Endothelial cell of umbilical vein (primary cell): ENCODE measurements around the gene INHBC. TPM values are rescaled to one million over a fixed set of nuclear protein-coding genes. Genes with fewer than 3 reads are reported as not detected.
"Not testable (repeated sequence)": the region's sequence is repeated elsewhere in the genome, so short reads cannot be mapped to it uniquely, and the experiment has no call there.

Source experiments
- BruUV-seq: library from RNA; stranded (reverse); fragments of 400-500 nt; replicated peaks from 2 replicates; lab custom pipeline; 2021; lab: Mats Ljungman, UMichigan
- CTCF ChIA-PET: fragments of 300-600, 350-600 bp; sonication (Branson Sonifier 250); formaldehyde crosslinking; loops from one replicate; lab custom pipeline; 2021; ENCODE audit warnings: antibody characterized with exemption, inconsistent platforms; lab: Charles Lee
- POLR2A ChIA-PET: fragments of 300-600, 350-600 bp; sonication (Branson Sonifier 250); formaldehyde crosslinking; loops from one replicate; lab custom pipeline; 2021; ENCODE audit warnings: antibody characterized with exemption, inconsistent platforms; lab: Charles Lee
- DNase-seq: peaks from one replicate; pipeline ENCODE4 v3.0.0-alpha.2; 2011; ENCODE audit warnings: low read depth, low spot score
- FAIRE-seq: peaks from 2 replicates; lab custom pipeline; 2011; peaks lifted over from hg19 to GRCh38; lab: Jason Lieb, UNC
- H2AFZ ChIP-seq: 2 replicates; pipeline ENCODE4 v1.6.0; 2012; ENCODE audit warnings: low read depth, low read length, control low read depth, inconsistent platforms
- H3K27ac ChIP-seq: 2 replicates; pipeline ENCODE4 v1.5.1; 2011; ENCODE audit warnings: low read depth, mild to moderate bottlenecking, control low read depth, low read length, moderate library complexity; ENCODE audit not compliant: insufficient read depth
- H3K27me3 ChIP-seq, 2 experiments: 2 replicates each; pipeline versions ENCODE4 v1.6.0 to v1.6.1; 2011; ENCODE audit warnings: low read length in 2 of 2, mixed read lengths in 1 of 2; ENCODE audit not compliant: control insufficient read depth in 2 of 2, insufficient read depth in 2 of 2
- H3K36me3 ChIP-seq, 2 experiments: 2 replicates in 1 of 2; 3 replicates in 1 of 2; pipeline ENCODE4 v1.5.1; 2011; ENCODE audit warnings: low read length in 2 of 2, mild to moderate bottlenecking in 1 of 2, moderate library complexity in 1 of 2; ENCODE audit not compliant: control insufficient read depth in 2 of 2, insufficient read depth in 2 of 2; ENCODE audit errors: extremely low read depth in 1 of 2
- H3K4me1 ChIP-seq: 3 replicates; pipeline ENCODE4 v1.5.1; 2011; ENCODE audit warnings: mild to moderate bottlenecking, low read length; ENCODE audit not compliant: control insufficient read depth, insufficient read depth; ENCODE audit errors: extremely low read depth
- H3K4me2 ChIP-seq: 2 replicates; pipeline ENCODE4 v1.6.1; 2011; ENCODE audit warnings: low read length, control low read depth, mixed read lengths; ENCODE audit not compliant: insufficient read depth
- H3K4me3 ChIP-seq, 3 experiments: fragments of 200-600 bp in 1 of 3; sonication (generic), shearing (Covaris generic) in 1 of 3; replicated peaks in 1 of 3; 2 replicates each; pipeline ENCODE4 v1.5.1; 2011 to 2016; ENCODE audit warnings: control low read depth in 3 of 3, low read length in 3 of 3, mild to moderate bottlenecking in 2 of 3, inconsistent platforms in 1 of 3, low read depth in 1 of 3, moderate library complexity in 1 of 3; ENCODE audit not compliant: insufficient read depth in 1 of 3
- H3K79me2 ChIP-seq: 2 replicates; pipeline ENCODE4 v1.6.0; 2012; ENCODE audit warnings: low read length, inconsistent platforms; ENCODE audit not compliant: control insufficient read depth, insufficient read depth
- H3K9ac ChIP-seq: replicated peaks from 2 replicates; pipeline ENCODE3; 2011; ENCODE audit warnings: low read length, control low read depth; ENCODE audit not compliant: insufficient read depth; ENCODE audit errors: extremely low read depth
- H3K9me1 ChIP-seq: replicated peaks from 3 replicates; pipeline ENCODE4 v1.6.0; 2011; ENCODE audit warnings: mild to moderate bottlenecking, low read length; ENCODE audit not compliant: control insufficient read depth, insufficient read depth; ENCODE audit errors: extremely low read depth
- H3K9me3 ChIP-seq: replicated peaks from 2 replicates; pipeline ENCODE4 v1.5.1; 2012; ENCODE audit warnings: low read length, inconsistent platforms; ENCODE audit not compliant: control insufficient read depth, insufficient read depth
- H4K20me1 ChIP-seq: replicated peaks from 2 replicates; pipeline ENCODE3; 2011; ENCODE audit warnings: mild to moderate bottlenecking, low read length; ENCODE audit not compliant: control insufficient read depth, insufficient read depth; ENCODE audit errors: extremely low read depth
- GATA2 ChIP-seq: IDR thresholded peaks from 2 replicates; pipeline ENCODE4 v1.7.0; 2011; ENCODE audit warnings: low read depth, mild to moderate bottlenecking, moderate library complexity, mixed read lengths, low read length; ENCODE audit not compliant: insufficient read length, insufficient read depth
- dilution Hi-C: fragments of 300-500 bp; cut with MboI; formaldehyde crosslinking; loops from one replicate; pipeline ENCODE4 v1.15.0; 2019; ENCODE audit warnings: low sequenced_read_pairs; ENCODE audit not compliant: extremely low pct_ligation_motif_present
- intact Hi-C: fragments of 100-400 bp; cut with micrococcal nuclease; formaldehyde crosslinking; loops from one replicate; pipeline ENCODE4 v1.10.0; 2022
- polyA plus RNA-seq, 4 experiments: library from polyadenylated mRNA; depleted of rRNA in 3 of 4; stranded (reverse) in 3 of 4; unstranded in 1 of 4; fragments of >200 nt; gene quantifications; 2 replicates each; pipeline versions ENCODE4 v1.2.1 to v1.2.3, GENCODE V29; 2011 to 2012; ENCODE audit warnings: missing spikeins in 1 of 4
- total RNA-seq: library from RNA; stranded (reverse); gene quantifications from 2 replicates; pipeline ENCODE4 v1.2.3, GENCODE V29; 2021

The INHBC gene
- total and polyA plus RNA-seq, 2 donors (not counting 3 experiments of a cell fraction or from before 2014, with no cell fraction given), result not detected

- ChIA-PET POLR2A (interaction anchor here (0.7 kb wide), 1 partner anchor 16 kb away, joined by 9 read pairs; no protein-coding TSS in a partner anchor), CTCF (interaction anchor here (0.6 kb wide), 1 partner anchor 90 kb away, joined by 5 read pairs; no protein-coding TSS in a partner anchor)
- intact Hi-C loops (no loop called here), dilution Hi-C loops (no loop called here)
- DNase-seq, result no peak
- no TSS peak for BruUV-seq
- TF ChIP-seq GATA2, result no peak
- no peak overlapping the region for H3K4me2 ChIP-seq
- no peak for FAIRE-seq
- H3K4me3 ChIP-seq, result no peak overlapping the region
- no peaks in the 10 kb centered on the region for H3K27me3 ChIP-seq
- H3K79me2 ChIP-seq, result peaks cover 2% of the 10 kb centered on the region
- H2AFZ ChIP-seq, result no peak overlapping the region
- no peaks in the 10 kb centered on the region for H3K9me1 ChIP-seq
- no peak overlapping the region for H3K27ac ChIP-seq
- no peaks in the 10 kb centered on the region for H4K20me1 ChIP-seq
- H3K4me1 ChIP-seq, result no peaks in the 10 kb centered on the region
- H3K36me3 ChIP-seq, result no peaks in the 10 kb centered on the region
- H3K9me3 ChIP-seq, result no peaks in the 10 kb centered on the region
- no peak overlapping the region for H3K9ac ChIP-seq
Measured at GRCh38 chr12:57397441-57397840, 37.1 kb upstream of the INHBC start.

DNA sequence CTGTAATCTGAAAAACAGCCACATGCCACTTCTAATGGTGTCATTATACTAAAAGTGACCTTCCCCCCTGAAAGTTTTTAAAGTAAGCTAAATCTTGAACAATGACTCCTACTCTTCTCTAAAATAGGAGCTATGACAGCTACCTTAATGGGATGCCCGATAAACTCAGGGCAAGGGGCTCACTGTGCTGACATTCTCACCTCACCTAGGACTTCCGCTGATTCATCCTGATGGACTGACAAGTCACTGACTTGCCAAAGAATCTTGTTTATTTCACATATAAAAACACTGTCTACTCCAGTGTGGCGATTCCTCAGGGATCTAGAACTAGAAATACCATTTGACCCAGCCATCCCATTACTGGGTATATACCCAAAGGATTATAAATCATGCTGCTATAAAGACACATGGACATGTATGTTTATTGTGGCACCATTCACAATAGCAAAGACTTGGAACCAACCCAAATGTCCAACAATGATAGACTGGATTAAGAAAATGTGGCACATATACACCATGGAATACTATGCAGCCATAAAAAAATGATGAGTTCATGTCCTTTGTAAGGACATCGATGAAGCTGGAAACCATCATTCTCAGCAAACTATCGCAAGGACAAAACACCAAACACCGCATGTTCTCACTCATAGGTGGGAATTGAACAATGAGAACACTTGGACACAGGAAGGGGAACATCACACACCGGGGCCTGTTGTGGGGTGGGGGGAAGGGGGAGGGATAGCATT, 34.7 kb upstream of the INHBC start:
- not testable (repeated sequence) for H3K4me3 ChIP-seq

More for the DNA sequence above, 34.7 kb upstream of the INHBC start:
- H3K9me1 ChIP-seq, H3K9ac ChIP-seq, H3K4me1 ChIP-seq, H3K36me3 ChIP-seq, POLR2A ChIA-PET, H3K27me3 ChIP-seq, FAIRE-seq, H4K20me1 ChIP-seq, DNase-seq, H3K4me2 ChIP-seq, intact Hi-C loops, H3K79me2 ChIP-seq, dilution Hi-C loops, BruUV-seq, H3K9me3 ChIP-seq, H2AFZ ChIP-seq, H3K27ac ChIP-seq, CTCF ChIA-PET: not testable (repeated sequence)
